ENCODE measurements around the gene ATP7B. TPM values are rescaled to one million over a fixed set of nuclear protein-coding genes. Genes with fewer than 3 reads are reported as not detected.
"Not testable (repeated sequence)": the region's sequence is repeated elsewhere in the genome, so short reads cannot be mapped to it uniquely, and the experiment has no call there.

ATP7B gene
- polyA plus RNA-seq, 3 donors, result 17.7 to 19.0 (median 18.3) TPM

DNA sequence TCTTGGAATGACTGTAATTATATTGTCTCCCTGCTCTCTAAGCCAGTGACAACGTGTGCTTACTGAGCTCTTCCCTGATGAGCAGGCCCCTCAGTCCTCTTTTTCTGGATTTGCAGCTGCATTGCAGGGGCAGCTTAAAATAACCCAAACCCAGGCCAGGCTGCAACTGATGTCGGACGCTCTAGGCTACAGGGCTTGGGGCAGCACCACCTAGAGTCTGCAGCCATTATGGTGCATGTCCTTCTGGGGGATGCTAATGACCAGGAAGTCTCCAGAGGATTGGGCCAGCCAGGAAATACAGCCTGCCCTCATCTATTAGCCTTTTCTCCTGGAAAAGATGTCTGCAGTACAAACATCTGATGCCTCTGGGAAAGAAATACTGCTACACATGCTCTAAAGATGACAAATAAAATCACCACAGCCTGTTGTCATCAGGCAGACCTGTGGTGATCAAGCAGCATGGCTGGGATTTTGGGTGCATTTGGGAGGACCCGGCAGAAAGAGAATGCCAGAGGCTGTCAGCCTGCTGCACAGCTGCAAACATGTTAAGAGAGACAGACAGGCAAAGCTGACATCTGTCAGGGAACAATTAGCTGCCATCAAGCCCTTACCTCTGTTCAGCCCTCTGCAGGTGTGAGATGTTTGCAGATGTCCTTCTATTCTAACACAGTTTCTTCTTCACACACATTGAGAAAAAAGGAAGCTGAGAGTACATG, 97.7 kb downstream of the ATP7B start:
- DNase-seq (ENCODE audit: extremely low read depth in 1 of 11, low read depth in 9 of 11, low spot score in 4 of 11), result no peak

DNA sequence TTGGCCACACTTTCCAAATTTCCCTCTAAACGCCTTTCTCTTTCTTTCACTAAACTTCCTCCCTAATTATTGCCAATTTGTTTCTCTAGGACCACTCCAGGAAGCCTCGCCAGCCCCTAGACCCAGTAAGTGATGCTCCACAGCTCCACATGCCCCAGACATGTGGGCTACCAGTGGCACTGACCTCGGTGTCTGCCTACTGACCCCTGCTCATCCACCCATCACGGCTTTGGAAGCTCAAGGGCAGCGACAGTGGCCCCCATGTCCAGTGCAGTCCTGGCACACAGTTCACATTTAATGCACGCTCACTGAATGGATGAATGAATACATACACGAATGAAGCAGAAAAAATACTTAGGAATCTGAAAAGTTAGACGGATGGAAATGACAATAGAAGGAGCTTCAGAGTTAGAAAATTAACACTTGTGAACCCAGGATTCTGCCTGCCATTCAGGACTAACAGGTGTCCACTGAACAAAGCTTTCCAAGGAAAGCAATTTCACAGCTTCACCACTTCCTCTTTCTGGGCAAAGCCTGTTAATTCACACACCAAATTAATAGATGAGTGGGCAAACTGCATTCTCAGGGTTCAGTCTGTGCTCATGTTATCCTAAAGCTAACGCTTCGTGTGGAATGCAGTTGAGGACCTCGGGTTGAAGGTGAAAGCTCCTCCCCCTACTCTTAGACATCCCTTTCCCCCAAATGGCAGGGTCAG, 98.6 kb downstream of the ATP7B start:
- DNase-seq (ENCODE audit: extremely low read depth in 1 of 11, low read depth in 9 of 11, low spot score in 4 of 11), result no peak

DNA sequence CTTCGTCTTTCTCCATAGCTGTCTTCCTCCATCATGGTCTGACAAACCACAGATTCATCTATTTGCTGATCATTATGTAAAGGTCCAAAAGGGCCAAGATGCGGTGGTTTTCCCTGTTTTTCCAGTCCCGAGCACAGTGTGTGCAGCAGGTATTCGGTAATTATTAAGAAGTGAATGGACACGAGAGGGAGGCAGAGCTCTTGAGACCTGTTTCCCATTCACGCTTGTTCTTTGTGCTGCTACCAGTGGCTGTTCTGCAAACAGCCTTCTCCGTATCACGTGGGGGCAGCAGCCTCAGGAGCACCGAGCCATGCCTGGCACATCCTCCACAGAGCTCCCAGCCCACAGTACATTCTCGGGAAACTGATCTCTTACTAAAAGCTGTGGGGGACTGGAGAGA, 99.2 kb downstream of the ATP7B start:
- peak in 10 of 11 donors; percentile 24 to 62 (median 49) for DNase-seq (ENCODE audit: extremely low read depth in 1 of 11, low read depth in 9 of 11, low spot score in 4 of 11)

DNA sequence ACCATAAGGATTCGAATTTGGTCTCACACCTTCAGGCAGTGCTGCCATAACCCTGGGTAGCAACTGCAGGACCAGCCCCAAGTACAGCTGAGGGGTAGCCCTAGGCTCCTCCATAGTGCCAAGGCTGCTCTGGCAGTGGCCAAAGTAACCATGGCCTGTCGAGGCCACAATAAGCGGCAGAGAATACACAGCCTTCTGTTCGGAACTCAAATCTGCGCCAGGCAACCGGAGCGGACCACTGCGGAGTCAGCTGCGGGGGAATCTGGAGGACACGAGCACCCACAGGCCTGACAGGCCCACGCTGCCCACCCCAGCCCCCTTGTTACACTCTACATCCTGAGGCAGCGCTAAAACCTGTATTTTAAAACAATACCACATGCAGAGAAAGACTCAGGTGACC, 100.7 kb downstream of the ATP7B start:
- DNase-seq (ENCODE audit: extremely low read depth in 1 of 11, low read depth in 9 of 11, low spot score in 4 of 11), result no peak

DNA sequence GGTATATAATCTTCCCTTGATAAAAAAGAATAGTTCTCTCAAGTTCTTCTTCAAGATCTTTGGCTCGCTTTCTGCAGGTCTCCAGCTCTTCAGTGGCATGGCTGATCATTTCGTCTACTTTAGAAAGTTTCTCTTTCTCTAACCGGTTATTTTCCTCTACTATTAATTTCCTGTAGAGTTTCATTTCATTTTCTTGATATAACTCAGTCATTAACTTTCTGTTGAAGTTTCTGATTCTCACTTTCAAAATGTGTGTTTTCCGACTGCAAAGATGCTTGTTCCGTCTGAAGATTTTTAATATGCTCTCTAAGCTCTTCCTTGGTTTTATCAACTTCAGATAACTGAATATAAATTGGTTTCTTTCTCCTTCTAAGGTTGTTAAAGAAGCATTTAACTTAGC, 102.0 kb downstream of the ATP7B start:
- not testable (repeated sequence) for DNase-seq (ENCODE audit: extremely low read depth in 1 of 11, low read depth in 9 of 11, low spot score in 4 of 11)

DNA sequence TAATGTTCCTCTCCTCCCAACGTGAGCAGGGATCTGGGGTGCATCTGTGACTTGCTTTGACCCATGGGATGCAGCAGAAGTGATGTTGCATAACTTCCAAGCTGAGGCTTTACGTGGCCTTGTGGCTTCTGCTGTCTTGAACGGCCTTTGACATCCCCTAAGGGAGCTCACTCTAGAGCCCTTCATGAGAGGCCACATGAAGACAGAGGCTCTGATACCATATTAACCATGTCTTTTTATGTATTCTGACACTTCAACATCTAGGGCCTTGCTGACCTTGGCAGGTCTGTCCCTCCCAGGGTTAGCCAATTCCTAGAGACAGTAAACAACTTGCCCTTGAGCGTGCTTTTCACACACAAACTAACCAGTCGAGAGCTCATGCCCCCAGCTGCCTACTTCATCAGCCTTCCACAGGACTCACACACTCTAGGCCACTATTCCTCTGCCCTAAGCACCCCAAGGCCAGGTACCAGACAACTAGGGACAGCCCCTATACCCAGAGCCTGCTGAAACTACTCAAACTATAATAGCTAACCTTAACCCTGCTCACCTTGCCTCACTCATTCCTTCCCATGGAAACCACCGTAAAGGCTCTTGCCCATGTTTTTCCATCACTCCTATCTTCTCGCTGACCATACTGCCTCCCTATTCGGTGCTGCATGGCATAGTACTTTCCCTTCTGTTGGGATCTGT, 104.1 kb downstream of the ATP7B start:
- no peak for DNase-seq (ENCODE audit: extremely low read depth in 1 of 11, low read depth in 9 of 11, low spot score in 4 of 11)

DNA sequence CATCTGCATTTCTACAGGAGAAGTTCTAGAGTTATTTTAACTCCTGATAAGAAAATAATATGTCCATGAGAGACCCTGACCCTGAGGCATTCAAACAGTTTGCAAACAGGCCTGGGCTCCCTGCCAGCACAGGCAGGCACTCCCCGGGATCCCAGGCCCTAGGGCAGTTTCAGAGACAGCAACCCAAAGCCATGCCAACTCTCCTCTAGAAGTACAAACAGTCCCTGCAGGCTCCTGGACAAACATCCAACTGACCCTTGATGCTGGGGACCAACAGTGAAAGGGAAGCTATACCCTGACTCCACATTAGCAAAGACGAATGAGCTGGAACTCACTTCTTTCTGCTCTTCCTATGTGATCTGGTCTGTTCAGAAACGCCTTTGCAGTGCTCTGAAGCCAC, 104.7 kb downstream of the ATP7B start:
- DNase-seq (ENCODE audit: extremely low read depth in 1 of 11, low read depth in 9 of 11, low spot score in 4 of 11), result no peak

DNA sequence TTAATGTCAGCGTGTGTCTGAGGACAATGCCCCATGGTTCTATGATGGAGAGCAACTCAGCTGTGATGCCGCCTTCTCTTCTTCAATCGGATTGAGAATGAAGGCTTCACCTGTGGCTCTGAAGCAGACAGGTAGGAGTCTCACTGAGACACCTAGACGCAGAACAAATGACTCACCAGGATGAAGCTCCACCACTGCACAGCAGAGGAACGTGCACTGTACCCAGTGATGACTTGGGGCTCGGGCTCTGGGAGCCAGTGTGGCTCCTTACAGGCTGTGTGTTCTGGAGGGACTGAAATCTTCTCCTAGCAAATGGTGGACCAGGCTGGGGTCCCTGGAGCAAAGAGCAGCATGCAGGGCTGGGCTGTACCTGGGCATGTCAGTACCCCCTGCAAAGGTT, 105.5 kb downstream of the ATP7B start:
- no peak for DNase-seq (ENCODE audit: extremely low read depth in 1 of 11, low read depth in 9 of 11, low spot score in 4 of 11)

DNA sequence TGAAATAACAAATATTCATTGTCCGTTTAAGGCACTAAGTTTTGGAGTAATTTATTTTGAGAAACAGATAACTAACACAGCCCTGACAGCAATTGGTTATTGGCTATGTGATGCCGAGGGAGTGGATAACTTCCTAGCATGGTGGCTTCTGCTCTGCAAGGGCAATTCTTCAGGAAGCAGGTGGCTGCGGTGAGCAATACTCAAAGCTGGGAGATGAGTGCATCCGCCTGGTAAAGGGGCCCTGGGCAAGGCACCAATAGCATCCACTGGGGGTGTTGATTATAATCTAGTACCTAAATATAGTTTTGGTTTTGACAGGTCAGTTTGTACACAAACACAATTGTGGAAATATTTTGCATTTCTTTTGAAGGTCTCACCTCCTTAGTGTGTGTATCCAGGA, 108.5 kb downstream of the ATP7B start:
- DNase-seq (ENCODE audit: extremely low read depth in 1 of 11, low read depth in 9 of 11, low spot score in 4 of 11), result no peak

DNA sequence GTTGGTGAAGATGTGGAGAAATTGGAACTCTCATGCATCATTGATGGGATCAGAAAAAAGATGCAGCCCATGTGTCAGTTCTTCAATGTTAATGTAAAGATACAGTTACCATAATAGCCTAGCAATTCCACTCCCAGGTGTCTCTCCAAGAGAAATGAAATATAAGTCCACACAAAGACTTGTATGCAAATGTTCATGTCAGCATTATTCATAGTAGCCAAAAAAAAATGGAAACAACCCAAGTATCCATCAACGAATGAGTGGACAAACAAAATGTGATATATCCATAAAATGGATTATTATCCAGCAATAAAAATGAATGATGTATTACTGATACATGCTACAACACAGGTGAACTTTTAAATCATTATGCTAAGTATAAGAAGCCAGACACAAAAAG, 110.8 kb downstream of the ATP7B start:
- no peak for DNase-seq (ENCODE audit: extremely low read depth in 1 of 11, low read depth in 9 of 11, low spot score in 4 of 11)

DNA sequence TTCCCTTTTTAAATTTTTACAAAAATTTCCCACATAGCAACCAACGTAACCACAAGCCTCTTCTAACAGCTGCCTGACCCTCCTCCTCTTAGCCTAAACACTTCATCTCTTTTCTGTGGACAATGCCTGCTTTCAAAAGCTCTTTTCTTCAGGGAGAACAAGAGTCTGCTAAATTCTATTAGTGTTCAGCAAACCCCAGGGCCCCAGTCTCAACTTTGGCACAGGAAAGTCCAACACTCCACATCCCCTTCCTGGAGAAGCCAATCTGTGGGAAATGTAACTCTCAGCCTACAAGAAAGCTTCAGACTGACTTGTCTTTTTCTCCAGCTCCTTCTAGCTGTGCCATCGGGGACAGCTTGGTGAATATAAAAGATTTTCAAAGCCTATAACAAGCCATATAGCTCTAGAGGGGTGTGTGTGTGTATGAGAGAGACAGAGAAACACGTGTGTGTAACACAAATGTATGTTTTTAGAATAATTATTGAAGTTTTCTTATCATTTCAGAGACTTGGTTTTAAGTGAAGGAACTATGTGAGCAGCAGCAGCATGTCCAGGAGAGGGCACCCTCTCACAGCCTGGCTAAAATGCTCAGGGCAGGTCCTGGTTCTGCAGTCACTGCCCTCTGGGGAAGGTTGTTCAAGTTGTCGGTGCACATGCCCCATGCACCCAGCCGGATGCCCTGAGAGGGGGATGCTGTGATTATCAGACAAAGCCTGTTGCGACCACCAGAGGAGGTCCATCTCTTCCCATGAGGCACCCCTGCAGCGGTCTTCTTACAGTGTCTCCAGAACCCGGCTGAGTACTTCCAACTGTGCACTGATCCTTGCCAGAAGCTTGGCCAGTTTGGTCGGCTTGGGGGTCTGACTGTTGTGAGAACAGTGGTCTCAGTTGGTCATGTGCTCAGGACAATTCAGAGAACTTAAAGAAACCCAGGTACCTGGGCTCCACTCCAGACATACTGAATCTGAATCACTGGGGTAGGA, 115.1 kb downstream of the ATP7B start:
- DNase-seq (ENCODE audit: extremely low read depth in 1 of 11, low read depth in 9 of 11, low spot score in 4 of 11), result peak in 6 of 11 donors; percentile 21 to 33 (median 24)

DNA sequence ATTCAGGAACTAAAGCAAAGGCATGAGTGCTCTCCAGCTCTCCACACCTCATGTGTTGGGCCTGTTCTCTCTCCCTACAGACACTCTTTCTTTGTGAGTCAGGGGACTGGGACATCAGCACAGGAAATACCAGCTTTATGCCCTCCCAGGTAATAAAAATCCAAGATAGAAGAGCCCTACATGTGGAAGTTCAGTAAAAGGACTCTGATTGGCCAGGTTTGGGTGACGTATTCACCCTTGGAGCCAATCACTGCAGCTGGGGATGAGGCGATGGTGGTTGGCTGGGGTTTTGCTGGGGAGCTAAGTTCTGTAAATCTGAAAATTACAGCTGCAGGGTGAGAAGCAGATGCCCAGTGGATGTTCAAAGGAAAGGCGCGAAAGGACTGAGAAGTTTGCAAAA, 117.0 kb downstream of the ATP7B start:
- no peak for DNase-seq (ENCODE audit: extremely low read depth in 1 of 11, low read depth in 9 of 11, low spot score in 4 of 11)

DNA sequence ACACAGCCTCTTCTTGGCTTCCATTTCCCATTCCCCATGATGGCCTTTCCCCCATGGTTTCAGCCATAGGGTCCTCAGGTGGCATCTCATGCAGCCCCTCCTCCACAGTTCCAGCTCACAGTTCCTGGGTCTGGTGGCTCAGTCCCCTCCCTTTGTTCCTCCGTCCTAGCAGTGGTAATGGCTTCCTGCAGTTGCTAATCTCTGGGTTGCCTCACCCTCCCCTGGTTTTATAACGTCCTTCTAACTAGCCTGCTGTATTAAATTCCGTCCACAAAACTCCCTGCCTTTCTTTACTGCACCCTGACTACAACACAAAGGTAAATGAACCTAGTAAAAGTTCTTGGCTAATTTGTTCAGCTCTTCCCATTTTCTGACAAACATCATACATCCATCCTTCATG, 118.6 kb downstream of the ATP7B start:
- no peak for DNase-seq (ENCODE audit: extremely low read depth in 1 of 11, low read depth in 9 of 11, low spot score in 4 of 11)

DNA sequence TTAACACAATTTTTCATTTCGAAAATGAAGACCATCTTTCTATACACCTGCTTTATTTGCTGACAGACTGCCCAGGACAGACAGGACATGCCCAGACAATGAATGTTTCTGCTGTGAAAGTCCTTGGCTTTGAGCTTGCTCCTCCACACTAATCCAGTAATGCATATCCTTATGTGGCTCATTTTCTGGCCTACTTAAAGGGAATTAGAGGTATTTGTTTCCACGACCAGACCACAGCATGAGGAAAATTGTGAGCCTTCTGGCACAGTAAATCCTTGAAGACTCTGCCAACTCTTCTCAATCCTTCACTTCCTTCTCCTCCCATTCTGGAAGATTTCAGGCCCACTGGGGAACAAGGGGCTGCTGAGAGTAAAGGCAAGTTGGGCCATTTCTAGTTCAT, 123.8 kb downstream of the ATP7B start:
- no peak for DNase-seq (ENCODE audit: extremely low read depth in 1 of 11, low read depth in 9 of 11, low spot score in 4 of 11)

DNA sequence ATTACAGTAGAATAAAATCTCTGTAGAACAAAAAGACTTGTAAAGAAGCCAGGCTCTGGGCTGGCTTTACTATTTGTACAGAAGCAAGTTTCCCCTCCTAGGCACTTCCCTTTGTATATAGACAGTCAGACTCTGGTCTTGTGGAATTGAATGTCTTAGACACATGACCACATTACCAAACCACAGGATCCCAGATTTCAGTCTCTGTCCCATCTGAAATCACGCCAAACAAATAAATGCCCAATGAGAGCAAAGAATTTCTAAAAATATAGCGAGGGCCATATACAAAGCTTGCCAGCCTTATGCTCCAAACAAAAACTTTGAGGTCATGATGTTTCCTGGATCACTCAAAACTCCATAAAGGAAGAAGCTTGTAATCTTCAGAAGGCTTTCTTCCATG, 125.6 kb downstream of the ATP7B start:
- DNase-seq (ENCODE audit: extremely low read depth in 1 of 11, low read depth in 9 of 11, low spot score in 4 of 11), result no peak

DNA sequence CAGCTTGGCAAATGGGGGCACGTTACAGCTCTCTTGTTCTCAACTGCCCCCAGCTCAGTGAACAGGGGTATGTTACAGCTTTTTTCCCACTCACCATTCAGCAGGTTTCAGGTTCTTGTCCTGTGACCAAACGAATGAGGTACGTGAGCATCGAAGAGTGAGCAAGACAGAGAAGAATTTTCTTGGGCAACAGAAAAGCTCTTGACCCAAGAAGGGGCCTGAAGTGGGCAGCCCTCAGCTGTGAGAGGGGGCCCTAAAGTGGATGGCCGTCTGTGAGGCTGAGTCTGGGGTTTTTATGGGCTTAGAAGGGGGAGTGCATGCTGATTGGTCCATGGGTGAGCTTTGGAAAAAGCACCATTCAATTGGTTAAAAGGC, 128.0 kb downstream of the ATP7B start:
- DNase-seq (ENCODE audit: extremely low read depth in 1 of 11, low read depth in 9 of 11, low spot score in 4 of 11), result no peak

Measured in renal cortex interstitium (tissue), 11 donors.